Right cardiac atrium (tissue), 5 donors: ENCODE measurements around the gene IGSF3. TPM values are rescaled to one million over a fixed set of nuclear protein-coding genes. Genes with fewer than 3 reads are reported as not detected.
"Not testable (repeated sequence)": the region's sequence is repeated elsewhere in the genome, so short reads cannot be mapped to it uniquely, and the experiment has no call there.

Experiments
- ATAC-seq, 2 donors: fragments of 200-7000 bp; cut with Tn5 transposase; one replicate each; pipeline versions ENCODE4 v1.8.0 to v1.9.1; 2020; ENCODE audit warnings: moderate library complexity in 2 of 2, mild to moderate bottlenecking in 1 of 2
- DNase-seq, 3 donors: peaks; one replicate each; pipeline ENCODE4 v3.0.0-alpha.2; 2020
- H3K27ac ChIP-seq: one replicate; pipeline ENCODE4 v1.5.1; 2013; ENCODE audit warnings: mild to moderate bottlenecking, low read length, control low read depth, moderate library complexity
- H3K27me3 ChIP-seq: one replicate; pipeline ENCODE4 v1.6.1; 2013; ENCODE audit not compliant: control insufficient read depth, insufficient read depth
- H3K4me1 ChIP-seq: one replicate; pipeline ENCODE4 v1.6.1; 2013; ENCODE audit warnings: low read length; ENCODE audit not compliant: control insufficient read depth, insufficient read depth
- H3K4me3 ChIP-seq: one replicate; pipeline ENCODE4 v1.5.1; 2013; ENCODE audit warnings: low read length, control low read depth
- H3K9me3 ChIP-seq: one replicate; pipeline ENCODE4 v1.6.1; 2013; ENCODE audit warnings: low read length; ENCODE audit not compliant: control insufficient read depth
- WGBS: extraction: QIAGEN DNeasy Blood & Tissue Kit; methylation state at CpG from one replicate; pipeline ENCODE4 v1.1.7; 2013; 5-methylcytosine and 5-hydroxymethylcytosine counted together
- intact Hi-C, 4 donors: fragments of 100-400 bp; cut with DNase I; formaldehyde crosslinking; loops; one replicate each; pipeline versions ENCODE4 v1.11.0 to v1.14.0; 2022 to 2023
- polyA plus RNA-seq: library from polyadenylated mRNA; stranded (reverse); fragments of 200-250 nt; gene quantifications from one replicate; pipeline ENCODE4 v1.2.3, GENCODE V29; 2013
- total RNA-seq, 4 donors: library from RNA; stranded (reverse); fragmentation: NEBNext Ultra II Directional; extraction: Animal tissue kit (Norgen Biotek cat#: 25700); gene quantifications; one replicate each; pipeline ENCODE4 v1.2.1, GENCODE V29; 2021
- donor health status: healthy with polysubstance abuse.
- donor health status: DM: no; HTN: yes; CAD: no.
- donor health status: DM: no; HTN: no; CAD: no.
- donor health status: DM: no; HTN: yes; CAD: no; lungs with severe emphysema.
- donor health status: DM: yes; HTN: yes; CAD: no.

The IGSF3 gene
- total and polyA plus RNA-seq, 5 donors, result 5.0 to 15.5 (median 13.0) TPM

DNA sequence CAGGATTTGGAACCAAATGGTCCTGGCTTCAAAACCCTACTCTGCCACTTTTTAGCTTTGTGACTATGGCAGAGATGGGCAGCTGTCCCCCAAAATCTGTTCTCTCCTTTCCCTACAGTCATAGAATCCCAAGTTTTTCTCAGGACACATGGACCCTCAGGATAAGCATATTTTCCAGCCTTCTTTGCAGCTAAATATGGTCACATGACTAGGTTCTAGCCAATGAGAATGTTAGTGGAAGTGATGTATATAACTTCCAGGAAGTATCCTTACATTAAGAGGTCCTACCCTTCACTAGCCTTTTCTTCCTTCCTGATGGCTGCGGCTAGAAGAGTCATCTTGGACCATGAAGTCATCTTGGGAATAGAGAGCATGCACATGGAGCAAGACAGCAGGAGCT lies 5.9 kb downstream of the IGSF3 start:
- Histone ChIP-seq H3K27ac (no peak overlapping the region), H3K4me3 (no peak overlapping the region), H3K9me3 (no peaks in the 10 kb centered on the region), H3K4me1 (no peaks in the 10 kb centered on the region), H3K27me3 (no peaks in the 10 kb centered on the region)
- intact Hi-C loops, result loop anchor here in 1 of 4 donors (10.0 kb wide), 1 partner anchor 87 kb away; the partner anchor contains the start of gene CD58
- no peak for DNase-seq
- WGBS, result 76% methylated on average over 1 of the region's 1 CpG
- ATAC-seq, result no peak

- H3K9me3 ChIP-seq, H3K27me3 ChIP-seq, DNase-seq, H3K27ac ChIP-seq, H3K4me3 ChIP-seq, H3K4me1 ChIP-seq, ATAC-seq, intact Hi-C loops: not testable (repeated sequence)
- 90% methylated on average over 5 of the region's 5 CpGs for WGBS
Observed at GRCh38 chr1:116658645-116659044, 8.9 kb downstream of the IGSF3 start.

DNA sequence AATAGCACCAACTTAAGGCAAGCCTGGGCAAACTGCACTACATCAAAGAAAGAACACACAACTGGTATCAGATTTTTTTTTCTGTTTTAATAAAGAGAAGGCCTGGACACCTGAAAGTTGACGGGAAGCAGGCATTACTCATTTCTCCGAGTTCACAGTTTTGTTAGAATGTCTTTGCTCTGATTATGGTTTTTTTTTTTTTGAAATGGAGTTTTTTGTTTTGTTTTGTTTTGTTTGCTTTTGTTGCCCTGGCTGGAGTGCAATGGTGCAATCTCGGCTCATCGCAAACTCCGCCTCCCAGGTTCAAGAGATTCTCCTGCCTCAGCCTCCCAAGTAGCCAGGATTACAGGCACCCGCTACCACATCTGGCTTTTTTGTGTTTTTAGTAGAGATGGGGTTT lies 9.7 kb downstream of the IGSF3 start:
- intact Hi-C loops, result not testable (repeated sequence)

GRCh38 chr1:116654351-116654750 lies 13.2 kb downstream of the IGSF3 start:
- DNase-seq (no peak), ATAC-seq (no peak)
- intact Hi-C loops, result no loop called here
- no peak overlapping the region for H3K27ac ChIP-seq
- WGBS, result 88% methylated on average over 4 of the region's 4 CpGs
- no peak overlapping the region for H3K4me3 ChIP-seq
- no peaks in the 10 kb centered on the region for H3K27me3 ChIP-seq
- H3K4me1 ChIP-seq, result peaks cover 2% of the 10 kb centered on the region
- no peaks in the 10 kb centered on the region for H3K9me3 ChIP-seq

More for the DNA sequence above, 9.7 kb downstream of the IGSF3 start:
- H3K27ac ChIP-seq, H3K9me3 ChIP-seq, ATAC-seq, H3K4me1 ChIP-seq, H3K27me3 ChIP-seq, H3K4me3 ChIP-seq, DNase-seq: not testable (repeated sequence)
- WGBS, result 97% methylated on average over 6 of the region's 6 CpGs

GRCh38 chr1:116652598-116652997 lies 14.9 kb downstream of the IGSF3 start:
- ATAC-seq, H3K27me3 ChIP-seq, H3K4me3 ChIP-seq, H3K4me1 ChIP-seq, DNase-seq, H3K27ac ChIP-seq, H3K9me3 ChIP-seq, intact Hi-C loops: not testable (repeated sequence)
- 89% methylated on average over 2 of the region's 2 CpGs for WGBS

DNA sequence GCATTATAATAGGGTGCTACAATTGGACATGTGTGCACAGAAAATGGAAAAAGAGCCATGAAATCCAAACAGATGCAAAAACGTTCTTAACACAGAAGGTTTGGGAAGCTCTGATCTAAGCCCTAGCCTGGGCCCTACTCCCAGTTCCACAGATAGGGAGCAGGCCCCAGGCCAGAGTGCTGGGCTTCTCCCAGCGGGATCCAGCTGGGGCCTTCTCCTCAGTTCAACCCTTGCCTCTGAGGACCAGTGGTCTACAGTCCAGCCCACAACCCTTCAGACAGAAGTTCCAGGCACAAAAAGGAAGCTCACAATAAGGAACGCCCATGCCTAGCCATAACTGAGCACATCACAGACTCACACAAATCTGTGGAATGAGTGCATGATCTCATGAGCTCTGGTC lies 16.8 kb downstream of the IGSF3 start:
- ATAC-seq, H3K4me1 ChIP-seq, intact Hi-C loops, H3K9me3 ChIP-seq, H3K27ac ChIP-seq, H3K4me3 ChIP-seq, H3K27me3 ChIP-seq: not testable (repeated sequence)
- WGBS, result 61% methylated on average over 3 of the region's 3 CpGs
- DNase-seq, result peak in 2 of 3 donors; percentile 74 to 83

DNA sequence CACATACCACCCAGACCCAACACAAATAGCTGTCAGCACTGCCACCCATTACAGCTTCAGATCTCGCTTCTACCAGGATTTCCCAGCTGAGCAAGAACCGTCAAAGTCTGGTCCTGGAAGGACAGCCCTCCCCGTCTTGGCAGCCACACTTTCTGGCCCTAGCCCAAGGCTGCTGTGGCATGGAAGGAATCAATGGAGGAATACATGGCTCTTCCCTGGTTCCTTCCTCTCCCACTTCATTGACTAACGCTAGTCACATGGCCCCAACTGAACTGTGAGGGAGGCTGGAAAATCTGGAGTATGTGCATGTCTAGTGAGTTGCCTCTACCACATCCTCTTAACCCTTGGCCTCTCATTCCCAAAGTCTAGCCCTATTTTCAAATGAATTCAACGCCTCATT lies 18.5 kb downstream of the IGSF3 start:
- H3K4me1 ChIP-seq, intact Hi-C loops, H3K9me3 ChIP-seq, H3K27ac ChIP-seq, H3K27me3 ChIP-seq, H3K4me3 ChIP-seq, ATAC-seq: not testable (repeated sequence)
- WGBS, result 60% methylated on average over 5 of the region's 5 CpGs
- peak in 1 of 3 donors; percentile 50 for DNase-seq

DNA sequence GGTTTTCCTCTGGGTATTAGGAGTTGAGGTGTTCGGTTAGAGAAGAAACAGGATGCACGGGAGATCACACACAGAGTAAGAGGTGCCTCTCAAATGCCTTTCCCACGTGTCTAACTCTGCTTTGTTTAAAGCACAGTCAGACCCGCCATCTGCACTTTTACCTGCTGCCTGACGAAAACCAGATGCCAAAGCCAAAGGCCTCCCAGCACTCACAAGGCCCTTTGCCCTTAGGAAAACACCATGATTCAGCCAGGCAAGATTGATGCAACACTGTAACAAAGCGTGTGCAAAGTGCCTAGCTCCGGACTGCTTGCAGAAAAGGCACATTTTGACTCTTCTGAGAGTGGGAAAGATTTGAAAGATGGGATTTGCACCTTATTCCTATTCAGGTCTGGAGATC lies 19.2 kb downstream of the IGSF3 start:
- H3K27ac ChIP-seq, H3K4me1 ChIP-seq, DNase-seq, H3K4me3 ChIP-seq, intact Hi-C loops, H3K27me3 ChIP-seq, ATAC-seq, H3K9me3 ChIP-seq: not testable (repeated sequence)
- 64% methylated on average over 7 of the region's 7 CpGs for WGBS

GRCh38 chr1:116647186-116647585 lies 20.3 kb downstream of the IGSF3 start:
- H3K27me3 ChIP-seq, ATAC-seq, H3K4me1 ChIP-seq, H3K4me3 ChIP-seq, H3K9me3 ChIP-seq, H3K27ac ChIP-seq, intact Hi-C loops, DNase-seq: not testable (repeated sequence)
- 80% methylated on average over 8 of the region's 8 CpGs for WGBS

GRCh38 chr1:116646673-116647170 lies 20.8 kb downstream of the IGSF3 start:
- H3K9me3 ChIP-seq, ATAC-seq, H3K27me3 ChIP-seq, intact Hi-C loops, H3K27ac ChIP-seq, H3K4me3 ChIP-seq, H3K4me1 ChIP-seq: not testable (repeated sequence)
- WGBS, result 43% methylated on average over 9 of the region's 9 CpGs
- DNase-seq, result peak in 2 of 3 donors; percentile 53 to 76

DNA sequence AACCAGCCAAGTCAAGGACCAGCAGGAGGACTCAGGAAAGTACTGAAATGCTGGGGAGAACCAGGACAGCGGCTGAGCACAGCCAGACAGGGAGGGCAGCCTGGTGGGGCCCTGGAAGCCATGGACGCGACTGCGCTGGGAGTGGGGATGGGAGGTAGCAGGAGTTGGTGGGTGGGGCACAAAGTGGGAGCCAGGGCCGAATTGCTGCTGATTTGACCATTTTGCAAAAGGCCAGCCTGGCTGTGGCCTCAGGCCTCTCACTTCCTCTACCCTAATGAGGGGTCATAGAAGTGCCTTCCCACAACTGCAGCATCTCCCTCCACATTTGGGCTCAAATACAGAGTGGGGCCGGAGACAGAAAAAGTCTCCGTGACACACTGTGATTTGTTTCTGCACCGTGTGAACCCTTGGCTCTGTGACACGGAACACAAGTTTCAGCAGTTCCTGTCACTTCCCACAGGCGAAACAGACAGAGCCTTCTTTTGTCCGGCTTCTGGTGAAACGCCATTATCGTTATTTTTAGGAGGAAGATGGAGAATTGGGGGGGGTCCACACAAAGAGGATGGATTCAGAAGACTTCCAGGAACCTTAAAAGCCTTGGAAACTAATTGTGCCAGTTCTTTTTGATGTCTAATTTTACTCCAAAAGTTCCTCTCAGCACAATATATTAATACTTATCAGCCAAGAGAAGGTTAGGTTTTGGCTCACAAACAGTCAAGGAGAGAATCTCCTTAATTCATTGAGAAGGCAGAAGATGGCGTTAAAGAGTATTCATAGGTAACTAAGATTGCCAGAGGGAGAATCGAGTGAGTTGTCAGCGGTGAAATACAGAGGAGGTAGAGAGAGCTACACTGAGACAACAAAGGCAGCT lies 21.5 kb downstream of the IGSF3 start:
- ATAC-seq, intact Hi-C loops, H3K4me1 ChIP-seq, H3K27me3 ChIP-seq, H3K9me3 ChIP-seq, H3K4me3 ChIP-seq: not testable (repeated sequence)
- DNase-seq, result peak; percentile 41 to 71 (median 67)
- 33% methylated on average over 16 of the region's 16 CpGs for WGBS
- peak overlapping the region; percentile 6 for H3K27ac ChIP-seq
